ENCODE results near the gene KRTAP10-3. TPM values are rescaled to one million over a fixed set of nuclear protein-coding genes. Genes with fewer than 3 reads are reported as not detected.

Gene KRTAP10-3
- total RNA-seq, 1 donor from 2014 or later, result not detected

GRCh38 chr21:44513389-44514217 lies 45.0 kb downstream of the KRTAP10-3 start:
- ChIA-PET CTCF (no interaction called here), POLR2A (no interaction called here)
- Mint-ChIP-seq H3K27me3 (peaks cover 8% of the 10 kb centered on the region), H3K4me3 (no peak overlapping the region), H3K27ac (no peak overlapping the region), H3K4me1 (peaks cover 1% of the 10 kb centered on the region), H3K9me3 (no peaks in the 10 kb centered on the region), H3K36me3 (ENCODE audit: low read depth) (no peaks in the 10 kb centered on the region)
- DNase-seq (no peak), ATAC-seq (ENCODE audit: low read depth) (no peak)
- intact Hi-C loops (cut with micrococcal nuclease), result loop anchor here (10.0 kb wide), 1 partner anchor 361 kb away; the partner anchor contains the start of gene PTTG1IP
- TF ChIP-seq CTCF (IDR thresholded peaks at IDR 0.05), result no peak

DNA sequence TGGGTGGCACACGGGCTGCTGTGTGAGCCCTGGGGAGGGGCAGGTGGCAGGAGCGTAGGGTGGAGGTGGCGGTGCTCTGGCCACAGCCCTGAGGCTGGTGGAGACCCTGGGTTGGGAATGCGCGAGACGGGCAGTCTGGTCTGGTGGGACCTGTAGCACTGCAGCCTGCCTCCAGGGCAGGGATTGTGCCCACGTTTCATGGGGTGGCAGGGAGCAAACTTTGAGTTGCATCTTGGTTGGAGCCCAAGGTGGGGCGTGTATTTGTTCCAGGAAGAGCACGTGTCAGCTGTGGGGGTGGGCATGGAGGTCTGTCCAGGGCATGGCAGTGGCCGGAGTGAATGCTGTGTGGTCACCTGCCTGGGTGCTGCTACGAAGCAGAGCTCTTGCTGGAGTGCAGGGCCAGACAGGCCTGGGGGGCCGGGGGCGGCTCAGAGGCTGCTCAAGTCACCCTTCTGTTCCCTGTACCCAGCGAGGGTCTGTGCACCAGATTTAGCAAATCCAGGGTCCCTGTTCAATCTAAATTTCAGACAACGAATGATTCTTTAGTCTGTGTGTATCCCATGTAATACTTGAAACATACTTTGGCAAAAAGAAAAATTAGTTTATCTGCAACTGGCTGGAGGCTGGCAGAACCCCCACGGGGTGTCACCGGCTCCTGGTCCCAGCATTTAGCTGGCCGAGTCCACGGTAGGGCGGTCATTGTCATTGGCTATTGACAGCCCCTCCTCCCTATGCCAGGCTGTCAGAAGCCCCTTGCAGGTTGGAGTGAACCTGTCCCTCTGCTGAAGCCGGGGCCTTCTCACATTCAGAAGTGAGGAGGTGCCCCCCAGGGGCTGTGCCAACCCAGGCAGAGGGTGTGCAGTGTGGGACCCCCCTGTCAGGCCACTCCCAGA lies 45.9 kb downstream of the KRTAP10-3 start:
- POLR2A ChIA-PET, result no interaction called here
- Mint-ChIP-seq H3K27me3 (peaks cover 10% of the 10 kb centered on the region), H3K9me3 (no peaks in the 10 kb centered on the region), H3K27ac (no peak overlapping the region), H3K4me1 (peaks cover 1% of the 10 kb centered on the region), H3K4me3 (no peak overlapping the region), H3K36me3 (ENCODE audit: low read depth) (no peaks in the 10 kb centered on the region)
- DNase-seq, result no peak
- intact Hi-C loops (cut with micrococcal nuclease), result loop anchor here (10.0 kb wide), 1 partner anchor 362 kb away; the partner anchor contains the start of gene PTTG1IP
- TF ChIP-seq CTCF (IDR thresholded peaks at IDR 0.05), result no peak
- CTCF ChIA-PET, result interaction anchor here (0.7 to 1.4 kb wide), 2 partner anchors 280 to 625 kb away, joined by 3 to 4 read pairs; no protein-coding TSS in a partner anchor
- no peak for ATAC-seq (ENCODE audit: low read depth)

DNA sequence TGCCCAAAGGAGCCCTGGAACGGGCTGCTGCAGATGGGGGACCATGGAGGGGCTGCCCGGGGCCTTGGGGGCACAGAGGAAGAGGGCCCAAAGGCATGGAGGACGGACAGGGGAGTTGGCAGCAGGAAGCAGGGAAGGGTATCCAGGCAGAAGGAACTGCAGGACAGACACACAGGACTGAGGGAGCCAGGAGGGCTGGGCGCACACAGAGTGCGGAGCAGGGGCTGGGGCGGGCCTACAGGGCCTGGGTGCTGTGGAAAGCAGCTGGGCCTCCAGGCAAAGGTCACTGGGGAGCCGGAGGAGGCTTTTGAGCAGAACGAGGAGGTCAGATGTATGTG lies 46.7 kb downstream of the KRTAP10-3 start:
- Mint-ChIP-seq H3K36me3 (ENCODE audit: low read depth) (no peaks in the 10 kb centered on the region), H3K9me3 (no peaks in the 10 kb centered on the region), H3K27me3 (peaks cover 10% of the 10 kb centered on the region), H3K27ac (no peak overlapping the region), H3K4me3 (no peak overlapping the region), H3K4me1 (peaks cover 1% of the 10 kb centered on the region)
- ChIA-PET POLR2A (no interaction called here), CTCF (interaction anchor here (0.6 to 1.4 kb wide), 3 partner anchors 281 to 626 kb away, joined by 3 to 4 read pairs (median 3); no protein-coding TSS in a partner anchor)
- intact Hi-C loops (cut with micrococcal nuclease), result loop anchor here (2.0 to 10.0 kb wide), 3 partner anchors 363 to 619 kb away; partner anchors contain the start of genes PTTG1IP and SLX9
- ATAC-seq (ENCODE audit: low read depth), result no peak
- no peak for TF ChIP-seq CTCF (IDR thresholded peaks at IDR 0.05)
- no peak for DNase-seq

- no peak overlapping the region for H3K27ac Mint-ChIP-seq
- ATAC-seq (ENCODE audit: low read depth) (no peak), DNase-seq (no peak)
- ChIA-PET CTCF (interaction anchor here (0.5 to 2.2 kb wide), 11 partner anchors 9 to 626 kb away, joined by 3 to 32 read pairs (median 4); no protein-coding TSS in a partner anchor), POLR2A (no interaction called here)
- TF ChIP-seq CTCF (IDR thresholded peaks at IDR 0.05), result no peak
- no peaks in the 10 kb centered on the region for H3K36me3 Mint-ChIP-seq (ENCODE audit: low read depth)
- intact Hi-C loops (cut with micrococcal nuclease), result loop anchor here (2.0 to 10.0 kb wide), 3 partner anchors 363 to 619 kb away; partner anchors contain the start of genes PTTG1IP and SLX9
- H3K9me3 Mint-ChIP-seq, result no peaks in the 10 kb centered on the region
- peaks cover 10% of the 10 kb centered on the region for H3K27me3 Mint-ChIP-seq
- peaks cover 1% of the 10 kb centered on the region for H3K4me1 Mint-ChIP-seq
- no peak overlapping the region for H3K4me3 Mint-ChIP-seq
Measured at GRCh38 chr21:44511219-44511937, 47.2 kb downstream of the KRTAP10-3 start.
